Neural crest cell (in vitro differentiated cells): ENCODE data around the gene PRKCB. TPM values are rescaled to one million over a fixed set of nuclear protein-coding genes. Genes with fewer than 3 reads are reported as not detected.

Experiments
- DNase-seq: peaks from one replicate; pipeline ENCODE4 v3.0.0; 2021; ENCODE audit warnings: low read depth, mixed read lengths, low spot score
- H3K27ac Mint-ChIP-seq: one replicate; pipeline ENCODE4 v1.8.0; 2021; ENCODE audit warnings: mild to moderate bottlenecking, mixed read lengths; ENCODE audit not compliant: unreplicated experiment
- H3K27me3 Mint-ChIP-seq: 2 replicates; pipeline ENCODE4 v1.8.0; 2021; ENCODE audit warnings: low read depth, mild to moderate bottlenecking, mixed read lengths
- H3K36me3 Mint-ChIP-seq: 2 replicates; pipeline ENCODE4 v1.8.0; 2021; ENCODE audit warnings: low read depth, mild to moderate bottlenecking, mixed read lengths
- H3K4me1 Mint-ChIP-seq: 2 replicates; pipeline ENCODE4 v1.8.0; 2021; ENCODE audit warnings: mixed read lengths
- H3K4me3 Mint-ChIP-seq: one replicate; pipeline ENCODE4 v1.8.0; 2021; ENCODE audit warnings: mild to moderate bottlenecking, mixed read lengths
- H3K9me3 Mint-ChIP-seq: 2 replicates; pipeline ENCODE4 v1.8.0; 2021; ENCODE audit warnings: mixed read lengths
- CTCF ChIP-seq: fragments of 200-600 bp; sonication (generic); conservative IDR thresholded peaks from 2 replicates; pipeline ENCODE4 v1.5.0; 2021; ENCODE audit warnings: antibody characterized with exemption, mild to moderate bottlenecking
- total RNA-seq: library from RNA; stranded (reverse); gene quantifications from 2 replicates; pipeline ENCODE4 v1.2.1, GENCODE V29; 2021

Gene PRKCB
- total RNA-seq, 1 donor from 2014 or later = 0.77 TPM

- H3K4me1 Mint-ChIP-seq = no peaks in the 10 kb centered on the region
- H3K36me3 Mint-ChIP-seq = no peaks in the 10 kb centered on the region
- no peak for DNase-seq
- no peak overlapping the region for H3K4me3 Mint-ChIP-seq
- H3K9me3 Mint-ChIP-seq = no peaks in the 10 kb centered on the region
- H3K27me3 Mint-ChIP-seq = peaks cover 38% of the 10 kb centered on the region
- no peak overlapping the region for H3K27ac Mint-ChIP-seq
- TF ChIP-seq CTCF = no peak
Observed at GRCh38 chr16:23865853-23866252, 30.1 kb downstream of the PRKCB start.

- Mint-ChIP-seq H3K4me1 (no peaks in the 10 kb centered on the region), H3K9me3 (no peaks in the 10 kb centered on the region), H3K27me3 (peaks cover 38% of the 10 kb centered on the region), H3K36me3 (no peaks in the 10 kb centered on the region), H3K4me3 (no peak overlapping the region), H3K27ac (no peak overlapping the region)
- no peak for DNase-seq
- no peak for TF ChIP-seq CTCF
Observed at GRCh38 chr16:23866621-23867020, 30.8 kb downstream of the PRKCB start.

- peaks cover 33% of the 10 kb centered on the region for H3K27me3 Mint-ChIP-seq
- H3K4me1 Mint-ChIP-seq = no peaks in the 10 kb centered on the region
- DNase-seq = no peak
- TF ChIP-seq CTCF = no peak
- no peak overlapping the region for H3K4me3 Mint-ChIP-seq
- H3K36me3 Mint-ChIP-seq = no peaks in the 10 kb centered on the region
- no peak overlapping the region for H3K27ac Mint-ChIP-seq
- H3K9me3 Mint-ChIP-seq = no peaks in the 10 kb centered on the region
Observed at GRCh38 chr16:23867566-23867965, 31.8 kb downstream of the PRKCB start.

GRCh38 chr16:23868136-23868535 is 32.4 kb downstream of the PRKCB start:
- no peaks in the 10 kb centered on the region for H3K9me3 Mint-ChIP-seq
- no peaks in the 10 kb centered on the region for H3K36me3 Mint-ChIP-seq
- H3K27ac Mint-ChIP-seq = no peak overlapping the region
- no peak for DNase-seq
- peaks cover 33% of the 10 kb centered on the region for H3K27me3 Mint-ChIP-seq
- no peak overlapping the region for H3K4me3 Mint-ChIP-seq
- H3K4me1 Mint-ChIP-seq = no peaks in the 10 kb centered on the region
- TF ChIP-seq CTCF = no peak

- Mint-ChIP-seq H3K27me3 (peaks cover 25% of the 10 kb centered on the region), H3K4me3 (no peak overlapping the region), H3K9me3 (no peaks in the 10 kb centered on the region), H3K27ac (no peak overlapping the region), H3K4me1 (no peaks in the 10 kb centered on the region), H3K36me3 (no peaks in the 10 kb centered on the region)
- no peak for TF ChIP-seq CTCF
- no peak for DNase-seq
Observed at GRCh38 chr16:23869052-23869451, 33.3 kb downstream of the PRKCB start.

GRCh38 chr16:23871924-23872323 is 36.1 kb downstream of the PRKCB start:
- Mint-ChIP-seq H3K27ac (no peak overlapping the region), H3K36me3 (no peaks in the 10 kb centered on the region), H3K4me3 (no peak overlapping the region), H3K27me3 (peaks cover 16% of the 10 kb centered on the region), H3K4me1 (no peaks in the 10 kb centered on the region), H3K9me3 (no peaks in the 10 kb centered on the region)
- no peak for TF ChIP-seq CTCF
- no peak for DNase-seq
